Measurements from ENCODE around the gene C17orf114.

C17orf114 gene

DNA sequence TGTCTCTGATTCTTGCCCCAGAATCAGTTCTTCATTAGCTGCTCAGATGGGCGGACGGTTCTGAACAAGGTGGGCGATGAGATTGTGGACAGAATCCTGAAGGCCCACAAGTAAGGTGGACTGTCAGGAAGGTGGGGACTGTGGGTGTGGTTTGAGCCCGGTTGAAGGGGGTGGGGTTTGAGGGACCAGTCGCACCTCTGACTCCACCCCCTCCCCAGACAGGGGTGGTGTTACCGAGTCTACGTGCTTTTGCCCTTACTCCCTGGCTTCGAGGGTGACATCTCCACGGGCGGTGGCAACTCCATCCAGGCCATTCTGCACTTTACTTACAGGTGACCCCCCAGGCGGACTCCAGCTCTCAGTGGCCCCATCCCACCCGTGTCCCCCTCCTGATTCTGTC lies 16.1 kb upstream of the C17orf114 start:
- CTCF ChIA-PET = interaction anchor here (1.1 kb wide), 1 partner anchor 63 kb away, joined by 3 read pairs; no protein-coding TSS in a partner anchor
- POLR2A ChIA-PET = interaction anchor here (1.2 kb wide), 1 partner anchor 12 kb away, joined by 6 read pairs; the partner anchor contains the start of gene PLD2
- H3K27ac ChIP-seq (ENCODE audit: extremely low read depth, low read depth, low read length) = no peak overlapping the region
- no peak for TF ChIP-seq SP2 (tag by site-specific recombination; IDR thresholded peaks at IDR 0.05)
- TF ChIP-seq ZNF623 (tag by site-specific recombination; IDR thresholded peaks at IDR 0.05) = no peak
- TF ChIP-seq ZNF670 (tag by site-specific recombination; IDR thresholded peaks at IDR 0.05; ENCODE audit: low read depth) = no peak
- no peak for TF ChIP-seq ZNF248 (tag by site-specific recombination; IDR thresholded peaks at IDR 0.05)
- TF ChIP-seq ZNF266 (tag by site-specific recombination; IDR thresholded peaks at IDR 0.05; ENCODE audit: low read depth) = no peak
- TF ChIP-seq ZNF747 (tag by site-specific recombination; IDR thresholded peaks at IDR 0.05) = no peak
- no peak for TF ChIP-seq ZNF596 (tag by site-specific recombination; IDR thresholded peaks at IDR 0.05)
- TF ChIP-seq, protein P1, sequence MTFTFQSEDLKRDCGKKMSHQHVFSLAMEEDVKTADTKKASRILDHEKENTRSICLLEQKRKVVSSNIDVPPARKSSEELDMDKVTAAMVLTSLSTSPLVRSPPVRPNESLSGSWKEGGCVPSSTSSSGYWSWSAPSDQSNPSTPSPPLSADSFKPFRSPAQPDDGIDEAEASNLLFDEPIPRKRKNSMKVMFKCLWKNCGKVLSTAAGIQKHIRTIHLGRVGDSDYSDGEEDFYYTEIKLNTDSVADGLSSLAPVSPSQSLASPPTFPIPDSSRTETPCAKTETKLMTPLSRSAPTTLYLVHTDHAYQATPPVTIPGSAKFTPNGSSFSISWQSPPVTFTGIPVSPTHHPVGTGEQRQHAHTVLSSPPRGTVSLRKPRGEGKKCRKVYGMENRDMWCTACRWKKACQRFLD (tag by site-specific recombination; IDR thresholded peaks at IDR 0.05) = no peak
- TF ChIP-seq, protein P2, sequence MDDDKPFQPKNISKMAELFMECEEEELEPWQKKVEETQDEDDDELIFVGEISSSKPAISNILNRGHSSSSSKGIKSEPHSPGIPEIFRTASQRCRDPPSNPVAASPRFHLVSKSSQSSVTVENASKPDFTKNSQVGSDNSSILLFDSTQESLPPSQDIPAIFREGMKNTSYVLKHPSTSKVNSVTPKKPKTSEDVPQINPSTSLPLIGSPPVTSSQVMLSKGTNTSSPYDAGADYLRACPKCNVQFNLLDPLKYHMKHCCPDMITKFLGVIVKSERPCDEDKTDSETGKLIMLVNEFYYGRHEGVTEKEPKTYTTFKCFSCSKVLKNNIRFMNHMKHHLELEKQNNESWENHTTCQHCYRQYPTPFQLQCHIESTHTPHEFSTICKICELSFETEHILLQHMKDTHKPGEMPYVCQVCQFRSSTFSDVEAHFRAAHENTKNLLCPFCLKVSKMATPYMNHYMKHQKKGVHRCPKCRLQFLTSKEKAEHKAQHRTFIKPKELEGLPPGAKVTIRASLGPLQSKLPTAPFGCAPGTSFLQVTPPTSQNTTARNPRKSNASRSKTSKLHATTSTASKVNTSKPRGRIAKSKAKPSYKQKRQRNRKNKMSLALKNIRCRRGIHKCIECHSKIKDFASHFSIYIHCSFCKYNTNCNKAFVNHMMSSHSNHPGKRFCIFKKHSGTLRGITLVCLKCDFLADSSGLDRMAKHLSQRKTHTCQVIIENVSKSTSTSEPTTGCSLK (tag by site-specific recombination; IDR thresholded peaks at IDR 0.05) = no peak
- TF ChIP-seq, protein P3, sequence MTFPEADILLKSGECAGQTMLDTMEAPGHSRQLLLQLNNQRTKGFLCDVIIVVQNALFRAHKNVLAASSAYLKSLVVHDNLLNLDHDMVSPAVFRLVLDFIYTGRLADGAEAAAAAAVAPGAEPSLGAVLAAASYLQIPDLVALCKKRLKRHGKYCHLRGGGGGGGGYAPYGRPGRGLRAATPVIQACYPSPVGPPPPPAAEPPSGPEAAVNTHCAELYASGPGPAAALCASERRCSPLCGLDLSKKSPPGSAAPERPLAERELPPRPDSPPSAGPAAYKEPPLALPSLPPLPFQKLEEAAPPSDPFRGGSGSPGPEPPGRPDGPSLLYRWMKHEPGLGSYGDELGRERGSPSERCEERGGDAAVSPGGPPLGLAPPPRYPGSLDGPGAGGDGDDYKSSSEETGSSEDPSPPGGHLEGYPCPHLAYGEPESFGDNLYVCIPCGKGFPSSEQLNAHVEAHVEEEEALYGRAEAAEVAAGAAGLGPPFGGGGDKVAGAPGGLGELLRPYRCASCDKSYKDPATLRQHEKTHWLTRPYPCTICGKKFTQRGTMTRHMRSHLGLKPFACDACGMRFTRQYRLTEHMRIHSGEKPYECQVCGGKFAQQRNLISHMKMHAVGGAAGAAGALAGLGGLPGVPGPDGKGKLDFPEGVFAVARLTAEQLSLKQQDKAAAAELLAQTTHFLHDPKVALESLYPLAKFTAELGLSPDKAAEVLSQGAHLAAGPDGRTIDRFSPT (tag by site-specific recombination; IDR thresholded peaks at IDR 0.05) = no peak
- no peak for TF ChIP-seq OSR2 (tag by site-specific recombination; IDR thresholded peaks at IDR 0.05)
- TF ChIP-seq ZNF239 (tag by site-specific recombination; IDR thresholded peaks at IDR 0.05) = no peak
- no peak for TF ChIP-seq ZNF521 (tag by site-specific recombination; IDR thresholded peaks at IDR 0.05)
- TF ChIP-seq, protein P4, sequence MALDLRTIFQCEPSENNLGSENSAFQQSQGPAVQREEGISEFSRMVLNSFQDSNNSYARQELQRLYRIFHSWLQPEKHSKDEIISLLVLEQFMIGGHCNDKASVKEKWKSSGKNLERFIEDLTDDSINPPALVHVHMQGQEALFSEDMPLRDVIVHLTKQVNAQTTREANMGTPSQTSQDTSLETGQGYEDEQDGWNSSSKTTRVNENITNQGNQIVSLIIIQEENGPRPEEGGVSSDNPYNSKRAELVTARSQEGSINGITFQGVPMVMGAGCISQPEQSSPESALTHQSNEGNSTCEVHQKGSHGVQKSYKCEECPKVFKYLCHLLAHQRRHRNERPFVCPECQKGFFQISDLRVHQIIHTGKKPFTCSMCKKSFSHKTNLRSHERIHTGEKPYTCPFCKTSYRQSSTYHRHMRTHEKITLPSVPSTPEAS (tag by site-specific recombination; IDR thresholded peaks at IDR 0.05) = no peak
- no peak for TF ChIP-seq ZNF548 (tag by site-specific recombination; IDR thresholded peaks at IDR 0.05)
- TF ChIP-seq ZNF510 (tag by site-specific recombination; IDR thresholded peaks at IDR 0.05; ENCODE audit: insufficient replicate concordance) = no peak
- H3K4me3 ChIP-seq (ENCODE audit: low read depth, low read length) = no peak overlapping the region
- H3K4me1 ChIP-seq (ENCODE audit: control insufficient read depth, insufficient read depth, low read length) = no peaks in the 10 kb centered on the region
- H3K36me3 ChIP-seq (ENCODE audit: control insufficient read depth in 2 of 2, insufficient read depth in 1 of 2, low read length in 2 of 2) = peaks cover 0 to 49% of the 10 kb centered on the region in 2 experiments; a peak in 2 of 3 replicates
- H3K9me3 ChIP-seq (ENCODE audit: control insufficient read depth, insufficient read depth, low read depth, low read length) = no peaks in the 10 kb centered on the region

DNA sequence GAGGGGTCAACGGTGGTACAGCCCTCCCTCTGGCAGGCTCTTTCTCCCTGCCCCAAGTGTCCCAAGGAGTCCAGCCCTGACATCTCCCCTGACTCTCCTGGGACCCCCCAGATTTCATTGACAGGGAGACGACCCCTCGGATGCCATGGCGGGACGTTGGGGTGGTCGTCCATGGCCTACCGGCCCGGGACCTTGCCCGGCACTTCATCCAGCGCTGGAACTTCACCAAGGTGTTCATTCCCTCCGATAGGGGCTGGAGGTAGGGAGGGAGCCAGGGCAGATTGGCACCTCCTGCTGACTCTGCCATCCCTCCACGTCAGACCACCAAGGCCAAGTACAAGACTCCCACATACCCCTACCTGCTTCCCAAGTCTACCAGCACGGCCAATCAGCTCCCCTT lies 14.7 kb upstream of the C17orf114 start:
- H3K36me3 ChIP-seq (ENCODE audit: control insufficient read depth in 2 of 2, insufficient read depth in 1 of 2, low read length in 2 of 2) = peaks cover 0 to 41% of the 10 kb centered on the region in 2 experiments; a peak in 2 of 3 replicates
- H3K9me3 ChIP-seq (ENCODE audit: control insufficient read depth, insufficient read depth, low read depth, low read length) = no peaks in the 10 kb centered on the region
- TF ChIP-seq, protein P5, sequence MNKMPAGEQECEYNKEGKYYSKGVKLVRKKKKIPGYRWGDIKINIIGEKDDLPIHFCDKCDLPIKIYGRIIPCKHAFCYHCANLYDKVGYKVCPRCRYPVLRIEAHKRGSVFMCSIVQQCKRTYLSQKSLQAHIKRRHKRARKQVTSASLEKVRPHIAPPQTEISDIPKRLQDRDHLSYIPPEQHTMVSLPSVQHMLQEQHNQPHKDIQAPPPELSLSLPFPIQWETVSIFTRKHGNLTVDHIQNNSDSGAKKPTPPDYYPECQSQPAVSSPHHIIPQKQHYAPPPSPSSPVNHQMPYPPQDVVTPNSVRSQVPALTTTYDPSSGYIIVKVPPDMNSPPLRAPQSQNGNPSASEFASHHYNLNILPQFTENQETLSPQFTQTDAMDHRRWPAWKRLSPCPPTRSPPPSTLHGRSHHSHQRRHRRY (tag by site-specific recombination; IDR thresholded peaks at IDR 0.05) = no peak
- TF ChIP-seq ZNF404 (tag by site-specific recombination; IDR thresholded peaks at IDR 0.05) (no peak), ZNF23 (tag by site-specific recombination; IDR thresholded peaks at IDR 0.05; ENCODE audit: borderline replicate concordance) (no peak), SCRT1 (tag by site-specific recombination; IDR thresholded peaks at IDR 0.05; ENCODE audit: borderline replicate concordance) (no peak), SP7 (tag by site-specific recombination; IDR thresholded peaks at IDR 0.05) (no peak), SP2 (tag by site-specific recombination; IDR thresholded peaks at IDR 0.05) (no peak)
- no peak overlapping the region for H3K27ac ChIP-seq (ENCODE audit: extremely low read depth, low read depth, low read length)
- ChIA-PET POLR2A (interaction anchor here (0.5 kb wide), 1 partner anchor 9 kb away, joined by 5 read pairs; no protein-coding TSS in a partner anchor), CTCF (no interaction called here)
- H3K4me1 ChIP-seq (ENCODE audit: control insufficient read depth, insufficient read depth, low read length) = no peaks in the 10 kb centered on the region
- no peak overlapping the region for H3K4me3 ChIP-seq (ENCODE audit: low read depth, low read length)

All from HEK293 (cell line).